HG03196 (cell line): Measurements from ENCODE around the gene TRIM8.
"Not testable (repeated sequence)": the region's sequence is repeated elsewhere in the genome, so short reads cannot be mapped to it uniquely, and the experiment has no call there.

Source experiments
- ATAC-seq: cut with Tn5 transposase; IDR thresholded peaks from one replicate; pipeline ENCODE4 v1.9.1; 2021; ENCODE audit not compliant: unreplicated experiment

The TRIM8 gene

DNA sequence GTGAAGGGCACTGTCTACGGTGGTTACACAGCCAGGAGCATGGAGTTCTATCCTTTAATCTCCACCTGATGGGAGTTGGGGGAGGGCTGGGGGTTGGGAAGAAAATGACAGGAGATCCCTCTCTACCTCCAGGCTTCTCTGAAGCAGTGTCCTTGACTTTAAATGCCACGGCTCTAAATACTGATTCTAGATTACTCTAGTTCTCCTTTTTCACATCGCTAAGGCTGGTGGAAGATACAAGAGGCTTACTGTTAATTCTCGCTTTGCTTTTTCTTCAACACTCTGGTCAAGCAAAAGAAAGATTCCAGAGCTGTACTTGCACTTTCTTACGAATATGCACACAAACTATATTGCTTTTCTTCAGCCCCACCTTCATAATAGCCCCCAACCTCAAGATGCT lies 39.5 kb downstream of the TRIM8 start:
- ATAC-seq = no peak

DNA sequence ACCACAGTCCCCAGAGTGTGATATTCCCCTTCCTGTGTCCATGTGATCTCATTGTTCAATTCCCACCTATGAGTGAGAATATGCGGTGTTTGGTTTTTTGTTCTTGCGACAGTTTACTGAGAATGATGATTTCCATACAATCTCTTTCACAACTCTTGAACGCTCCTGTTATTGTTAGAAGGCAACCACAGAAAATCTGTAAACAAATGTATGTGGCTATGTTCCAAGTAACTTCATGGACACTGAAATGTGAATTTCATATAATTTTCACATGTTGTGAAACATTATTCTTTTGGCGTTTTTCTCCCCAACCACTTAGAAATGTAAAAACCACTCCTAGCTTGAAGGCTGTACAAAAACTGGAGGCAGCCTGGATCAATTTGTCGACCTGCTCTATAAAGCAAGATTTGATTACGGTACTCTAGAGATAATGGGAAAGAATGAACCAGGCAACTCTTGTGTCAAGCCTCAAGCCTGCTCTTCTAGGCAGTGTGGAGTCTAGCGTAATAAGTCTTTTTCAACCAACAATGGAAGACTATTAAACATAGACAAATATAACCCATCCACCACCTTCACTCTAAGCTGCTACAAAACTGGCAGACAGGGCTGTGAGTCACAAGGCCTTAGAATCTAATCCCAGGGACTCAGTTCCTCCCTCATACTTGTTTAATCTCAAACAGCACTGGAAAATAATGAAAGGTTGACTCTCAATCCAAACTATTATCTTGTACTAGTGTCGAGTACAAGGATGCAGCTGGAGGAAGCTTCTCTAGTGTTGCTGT lies 47.2 kb downstream of the TRIM8 start:
- no peak for ATAC-seq

DNA sequence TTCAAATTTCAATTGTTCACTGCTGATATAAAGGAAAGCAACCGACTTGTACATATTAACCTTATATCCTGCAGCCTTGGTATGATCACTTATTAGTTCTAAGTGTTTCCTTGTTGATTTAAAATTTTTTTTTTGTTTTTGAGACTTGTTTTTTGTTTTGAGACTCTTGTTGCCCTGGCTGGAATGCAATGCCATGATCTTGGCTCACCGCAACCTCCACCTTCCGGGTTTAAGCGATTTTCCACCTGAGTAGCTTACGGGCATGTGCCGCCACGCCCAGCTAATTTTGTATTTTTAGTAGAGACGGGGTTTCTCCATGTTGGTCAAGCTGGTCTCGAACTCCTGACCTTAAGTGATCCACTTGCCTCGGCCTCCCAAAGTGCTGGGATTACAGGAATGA lies 51.1 kb downstream of the TRIM8 start:
- ATAC-seq = not testable (repeated sequence)

DNA sequence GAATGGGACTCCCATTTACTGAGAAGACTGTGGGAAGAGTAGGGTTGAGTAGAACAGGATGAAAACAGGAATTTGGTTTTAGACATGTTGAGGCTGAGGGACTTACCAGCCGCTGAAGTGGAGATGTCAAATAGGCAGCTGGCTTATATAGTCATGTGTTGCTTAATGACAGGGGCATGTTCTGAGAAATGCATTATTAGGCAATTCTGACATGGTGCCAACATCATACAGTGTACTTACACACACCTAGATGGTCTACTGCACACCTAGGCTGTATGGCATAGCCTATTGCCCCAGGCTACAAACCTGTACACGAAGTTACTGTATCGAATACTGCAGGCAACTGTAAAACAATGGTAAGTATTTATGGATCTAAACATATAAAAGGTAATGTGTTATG lies 52.5 kb downstream of the TRIM8 start:
- no peak for ATAC-seq

DNA sequence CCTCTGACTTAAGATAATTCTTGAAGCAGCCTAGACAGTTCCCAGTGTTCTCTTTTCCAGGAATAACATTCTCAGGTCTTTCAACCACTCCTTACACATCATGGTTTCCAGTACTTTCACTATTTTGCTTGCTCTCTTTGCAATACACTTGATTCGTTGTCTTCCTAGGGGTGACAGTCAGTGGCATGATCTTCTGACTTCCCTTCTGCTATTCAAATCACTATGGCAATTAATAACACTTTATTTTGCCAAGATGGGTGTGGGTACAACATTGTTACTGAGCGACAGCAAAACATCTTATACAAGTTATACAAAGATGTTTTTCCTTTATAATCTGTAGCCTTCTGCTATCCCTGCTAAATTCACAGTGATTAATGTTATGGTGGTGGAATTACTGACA lies 54.6 kb downstream of the TRIM8 start:
- no peak for ATAC-seq

DNA sequence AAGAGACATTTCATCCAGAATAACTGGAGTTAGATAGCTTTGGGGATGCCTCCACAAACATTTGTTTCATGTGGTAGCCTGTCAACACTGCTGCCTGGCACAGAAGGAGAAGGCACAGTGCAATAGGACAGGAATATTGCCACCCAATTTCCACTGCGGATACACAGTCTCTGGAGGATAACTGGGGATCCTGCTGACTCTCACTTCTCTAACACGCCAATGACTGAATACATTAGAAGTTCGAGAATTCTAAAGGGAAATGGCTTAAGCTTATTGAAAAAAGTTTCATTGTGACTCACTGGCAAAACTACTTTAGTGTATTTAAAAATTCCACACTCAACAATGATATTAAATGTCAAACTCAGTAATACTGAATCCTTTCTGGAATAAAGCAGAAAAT lies 57.0 kb downstream of the TRIM8 start:
- ATAC-seq = no peak

DNA sequence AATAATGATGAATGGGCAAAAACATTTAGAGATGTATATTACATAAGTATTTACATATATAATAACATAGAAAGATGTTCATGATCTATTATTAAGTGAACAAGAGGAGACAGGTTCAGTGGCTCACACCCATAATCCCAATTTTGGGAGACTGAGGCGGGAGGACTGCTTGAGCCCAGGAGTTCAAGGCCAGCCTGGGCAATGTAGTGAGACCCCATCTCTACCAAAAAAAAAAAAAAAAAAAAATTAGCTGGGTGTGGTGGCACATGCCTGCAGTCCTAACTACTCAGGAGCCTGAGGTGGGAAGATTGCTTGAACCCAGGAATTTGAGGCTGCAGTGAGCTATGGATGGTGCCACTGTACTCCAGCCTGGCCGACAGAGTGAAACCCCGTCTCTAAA lies 57.5 kb downstream of the TRIM8 start:
- no peak for ATAC-seq

DNA sequence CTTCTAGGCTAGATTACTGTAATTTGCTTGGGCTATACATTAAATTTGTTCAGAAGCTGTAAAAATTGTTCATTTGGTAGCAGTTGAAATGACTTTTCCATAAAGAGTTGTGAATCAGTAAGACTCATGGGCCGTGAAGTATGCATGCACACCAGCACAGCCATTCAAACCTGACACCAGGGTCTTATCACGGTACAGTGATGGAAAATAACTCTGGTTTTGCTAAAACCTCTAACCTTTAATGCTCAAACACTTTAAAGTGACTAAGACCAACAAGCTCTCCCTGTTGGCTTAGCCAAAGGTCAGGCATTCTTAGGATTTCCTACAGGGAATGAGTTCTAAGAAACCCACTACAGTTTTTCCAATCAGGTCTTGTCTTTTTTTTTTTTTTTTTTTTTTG lies 58.5 kb downstream of the TRIM8 start:
- no peak for ATAC-seq

DNA sequence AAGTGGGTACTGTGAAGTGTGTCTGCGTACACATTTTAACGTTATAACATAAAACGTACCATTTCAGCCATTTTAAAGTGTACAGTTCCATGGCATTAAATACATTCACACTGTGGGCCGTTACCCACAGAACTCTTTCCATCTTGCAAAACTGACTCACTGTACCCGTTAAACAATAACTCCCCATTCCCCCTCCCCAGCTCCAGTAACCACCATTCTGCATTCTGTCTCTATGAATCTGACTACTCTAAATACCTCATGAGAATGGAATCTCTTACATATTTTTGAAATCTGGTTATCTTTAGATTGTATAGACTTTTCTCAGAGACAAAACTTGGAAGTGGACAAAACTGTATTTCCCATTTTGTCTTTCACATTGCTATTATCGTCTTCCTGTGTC lies 60.6 kb downstream of the TRIM8 start:
- ATAC-seq = no peak

DNA sequence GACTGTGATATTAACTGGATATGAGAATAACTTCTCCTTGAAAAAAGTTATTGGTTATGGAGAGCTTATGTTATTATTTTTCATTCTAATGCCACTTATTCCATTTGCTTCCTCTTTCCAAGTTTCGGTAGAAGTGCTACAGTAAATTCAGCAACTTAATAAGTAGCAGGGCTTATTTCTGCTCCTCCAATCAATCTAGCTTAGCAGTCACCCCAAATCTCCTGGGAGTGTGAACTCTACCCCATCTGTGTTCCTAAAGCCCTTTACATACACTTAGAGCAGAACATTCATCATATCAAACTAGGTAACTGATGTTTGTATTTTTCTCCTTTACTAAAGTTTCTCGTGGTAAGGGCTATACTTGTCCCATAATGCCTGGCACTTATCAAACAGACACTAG lies 61.3 kb downstream of the TRIM8 start:
- ATAC-seq = no peak
